GM12892 (cell line): ENCODE data around the gene SLC19A2.

ENCODE experiments used
- POLR2A ChIP-seq: IDR thresholded peaks from 2 replicates; pipeline ENCODE4 v1.6.1; 2011; ENCODE audit warnings: low read depth, low read length, control low read depth
- TAF1 ChIP-seq: IDR thresholded peaks from 2 replicates; pipeline ENCODE4 v1.6.1; 2011; ENCODE audit warnings: low read depth, mild to moderate bottlenecking, control low read depth, low read length, borderline replicate concordance

DNA sequence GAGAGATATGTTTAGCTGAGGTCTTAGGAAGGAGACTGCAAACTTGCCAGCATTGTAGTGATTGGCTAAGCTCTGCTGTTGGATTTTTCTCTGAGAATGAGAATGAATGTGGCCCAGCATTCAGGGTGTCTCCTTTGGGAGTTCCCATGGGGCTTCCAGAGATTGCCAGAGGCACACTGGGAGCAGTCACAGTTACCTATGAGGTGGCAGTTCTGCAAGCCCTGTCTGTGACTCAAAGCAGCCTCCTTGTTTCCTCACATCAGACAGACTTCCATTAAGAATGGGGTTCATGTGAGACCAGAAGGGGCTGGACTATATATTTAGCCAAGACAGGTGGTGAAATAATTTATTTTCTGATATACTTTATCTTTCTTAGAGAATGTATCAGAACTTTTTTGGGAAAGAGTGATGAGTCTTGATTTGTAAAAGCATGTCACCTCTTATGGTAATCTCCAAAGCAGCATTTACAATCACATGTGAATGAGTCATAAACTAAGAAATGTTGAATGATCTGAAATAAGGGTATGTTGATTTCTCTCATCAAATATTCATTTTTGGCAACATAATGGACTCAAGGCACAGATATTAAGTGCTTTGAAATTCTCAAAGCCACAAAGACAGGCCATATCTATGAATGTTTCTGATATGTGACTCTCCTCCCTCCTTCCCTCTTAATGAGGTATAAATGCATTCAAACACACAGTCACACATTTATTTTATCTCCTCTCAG, 9.5 kb upstream of the SLC19A2 start:
- TF ChIP-seq POLR2A, result no peak
- no peak for TF ChIP-seq TAF1
